ENCODE data around the gene PPA1. TPM values are rescaled to one million over a fixed set of nuclear protein-coding genes. Genes with fewer than 3 reads are reported as not detected.

PPA1 gene
- total and polyA plus RNA-seq, 8 donors, result 18.1 to 217 (median 125) TPM

DNA sequence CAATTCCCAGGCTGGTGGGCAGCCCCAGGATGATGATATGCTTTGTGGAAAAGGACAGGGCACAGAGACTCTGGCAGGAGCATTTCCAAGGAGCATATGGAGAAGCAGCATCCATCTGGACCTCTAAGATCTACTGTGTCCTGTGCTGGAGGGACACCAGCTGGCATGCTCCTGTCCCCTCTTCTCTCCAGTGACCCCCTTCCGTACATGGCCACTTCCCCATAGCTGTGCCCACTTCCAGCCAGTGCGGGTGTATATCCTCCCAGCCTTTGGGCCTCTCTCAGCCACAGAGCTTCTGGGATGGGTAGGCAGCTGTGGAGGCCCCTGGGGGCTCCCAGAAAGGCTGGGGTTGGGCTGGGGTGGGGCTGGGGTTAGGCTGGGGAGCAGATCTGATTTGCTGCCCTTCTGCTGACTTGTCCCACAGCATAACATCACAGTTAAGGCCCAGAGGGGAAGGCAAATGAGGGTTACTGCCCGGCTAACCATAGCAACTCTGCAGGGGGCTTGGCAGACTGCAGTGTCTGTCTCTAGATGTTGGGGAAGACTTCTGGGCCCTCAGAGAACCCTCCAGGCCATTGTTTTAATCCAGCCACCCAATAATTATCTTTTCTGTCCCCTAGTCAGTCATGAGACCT, 44.3 kb upstream of the PPA1 start:
- intact Hi-C loops (cut with DNase I; ENCODE audit: low total_unique reads), result no loop called here
- no peak for TF ChIP-seq POLR2AphosphoS5 (IDR thresholded peaks at IDR 0.05)
- Histone ChIP-seq H3K36me3 (no peaks in the 10 kb centered on the region), H3K4me3 (no peak overlapping the region), H3K27me3 (peaks cover 0 to 15% (median 0%) of the 10 kb centered on the region in 3 donors), H3K4me1 (peaks cover 0 to 10% (median 8%) of the 10 kb centered on the region in 4 donors), H3K27ac (no peak overlapping the region), H3K9me3 (peaks cover 0 to 8% (median 4%) of the 10 kb centered on the region in 4 donors)
- 83 to 88% (median 87%) methylated on average over 3 of the region's 3 CpGs for WGBS, 5 donors
- DNase-seq, result no peak

DNA sequence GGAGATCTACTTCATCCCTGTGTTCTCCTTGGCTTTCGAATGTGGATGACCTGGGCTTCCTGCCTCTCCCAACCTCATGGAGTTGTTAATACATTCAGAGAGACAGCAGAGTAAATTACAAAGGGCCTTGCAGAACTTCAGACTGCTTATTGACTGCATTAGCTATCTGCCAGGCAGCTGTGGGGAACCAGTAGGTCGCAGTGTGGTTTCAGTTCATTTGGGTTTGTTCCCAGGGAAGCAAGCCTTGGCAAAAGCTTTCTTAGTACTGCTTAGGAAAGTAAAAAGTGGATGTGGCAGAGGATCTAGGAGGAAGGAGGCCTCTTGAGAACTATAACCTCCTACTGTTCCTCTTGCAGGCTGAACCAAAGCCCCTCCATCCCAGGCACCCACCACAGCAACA, 41.4 kb upstream of the PPA1 start:
- no peak overlapping the region for H3K4me3 ChIP-seq
- H3K27me3 ChIP-seq, result no peaks in the 10 kb centered on the region
- H3K27ac ChIP-seq, result no peak overlapping the region
- peaks cover 0 to 13% (median 11%) of the 10 kb centered on the region in 4 donors for H3K4me1 ChIP-seq
- intact Hi-C loops (cut with DNase I; ENCODE audit: low total_unique reads), result loop anchor here (2.0 kb wide), 1 partner anchor 22 kb away; no protein-coding TSS in a partner anchor
- 48 to 65% (median 61%) methylated on average over 2 of the region's 2 CpGs for WGBS, 5 donors
- TF ChIP-seq POLR2AphosphoS5 (IDR thresholded peaks at IDR 0.05) (no peak), POLR2A (IDR thresholded peaks at IDR 0.05) (no peak), EP300 (IDR thresholded peaks at IDR 0.05) (no peak)
- TF ChIP-seq, protein P1, sequence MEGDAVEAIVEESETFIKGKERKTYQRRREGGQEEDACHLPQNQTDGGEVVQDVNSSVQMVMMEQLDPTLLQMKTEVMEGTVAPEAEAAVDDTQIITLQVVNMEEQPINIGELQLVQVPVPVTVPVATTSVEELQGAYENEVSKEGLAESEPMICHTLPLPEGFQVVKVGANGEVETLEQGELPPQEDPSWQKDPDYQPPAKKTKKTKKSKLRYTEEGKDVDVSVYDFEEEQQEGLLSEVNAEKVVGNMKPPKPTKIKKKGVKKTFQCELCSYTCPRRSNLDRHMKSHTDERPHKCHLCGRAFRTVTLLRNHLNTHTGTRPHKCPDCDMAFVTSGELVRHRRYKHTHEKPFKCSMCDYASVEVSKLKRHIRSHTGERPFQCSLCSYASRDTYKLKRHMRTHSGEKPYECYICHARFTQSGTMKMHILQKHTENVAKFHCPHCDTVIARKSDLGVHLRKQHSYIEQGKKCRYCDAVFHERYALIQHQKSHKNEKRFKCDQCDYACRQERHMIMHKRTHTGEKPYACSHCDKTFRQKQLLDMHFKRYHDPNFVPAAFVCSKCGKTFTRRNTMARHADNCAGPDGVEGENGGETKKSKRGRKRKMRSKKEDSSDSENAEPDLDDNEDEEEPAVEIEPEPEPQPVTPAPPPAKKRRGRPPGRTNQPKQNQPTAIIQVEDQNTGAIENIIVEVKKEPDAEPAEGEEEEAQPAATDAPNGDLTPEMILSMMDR (IDR thresholded peaks at IDR 0.05), result no peak
- H3K36me3 ChIP-seq, result no peaks in the 10 kb centered on the region
- H3K9me3 ChIP-seq, result peaks cover 0 to 8% (median 4%) of the 10 kb centered on the region in 4 donors
- DNase-seq, result no peak

DNA sequence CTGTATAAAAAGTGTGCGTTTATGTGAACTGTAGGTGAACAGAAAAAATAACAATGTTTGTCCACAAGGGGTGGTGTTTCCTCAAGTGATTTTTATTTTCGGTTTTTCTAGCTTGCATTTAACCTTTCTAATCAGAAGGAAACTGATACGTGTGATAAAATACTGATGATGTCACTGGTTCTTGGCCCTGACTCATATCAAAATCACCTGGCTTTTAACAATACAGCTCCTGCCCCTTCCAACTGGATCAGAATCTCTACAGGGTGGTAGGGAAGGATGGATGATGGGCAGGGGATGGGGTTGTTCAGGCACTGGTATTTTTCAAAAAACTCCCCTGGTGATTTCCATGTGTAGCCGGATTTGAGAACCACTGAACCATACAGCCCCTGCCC, 39.7 kb upstream of the PPA1 start:
- Histone ChIP-seq H3K27ac (peak overlapping the region in 2 of 5 donors; percentile 5 to 27), H3K36me3 (no peaks in the 10 kb centered on the region), H3K9me3 (peaks cover 0 to 8% (median 4%) of the 10 kb centered on the region in 4 donors), H3K27me3 (no peaks in the 10 kb centered on the region), H3K4me1 (peaks cover 0 to 13% (median 11%) of the 10 kb centered on the region in 4 donors), H3K4me3 (peak overlapping the region in 1 of 4 donors; percentile 10)
- 9 to 19% (median 17%) methylated on average over 4 of the region's 4 CpGs for WGBS, 5 donors
- TF ChIP-seq POLR2A (IDR thresholded peaks at IDR 0.05), result no peak
- no peak for TF ChIP-seq EP300 (IDR thresholded peaks at IDR 0.05)
- peak in 2 of 3 donors; percentile 7 to 17 for TF ChIP-seq POLR2AphosphoS5 (IDR thresholded peaks at IDR 0.05)
- TF ChIP-seq, protein P1 (IDR thresholded peaks at IDR 0.05), result peak in 5 of 7 experiments; percentile 35 to 73 (median 47)
- intact Hi-C loops (cut with DNase I; ENCODE audit: low total_unique reads), result no loop called here
- peak in 1 of 2 donors; percentile 71 for DNase-seq

DNA sequence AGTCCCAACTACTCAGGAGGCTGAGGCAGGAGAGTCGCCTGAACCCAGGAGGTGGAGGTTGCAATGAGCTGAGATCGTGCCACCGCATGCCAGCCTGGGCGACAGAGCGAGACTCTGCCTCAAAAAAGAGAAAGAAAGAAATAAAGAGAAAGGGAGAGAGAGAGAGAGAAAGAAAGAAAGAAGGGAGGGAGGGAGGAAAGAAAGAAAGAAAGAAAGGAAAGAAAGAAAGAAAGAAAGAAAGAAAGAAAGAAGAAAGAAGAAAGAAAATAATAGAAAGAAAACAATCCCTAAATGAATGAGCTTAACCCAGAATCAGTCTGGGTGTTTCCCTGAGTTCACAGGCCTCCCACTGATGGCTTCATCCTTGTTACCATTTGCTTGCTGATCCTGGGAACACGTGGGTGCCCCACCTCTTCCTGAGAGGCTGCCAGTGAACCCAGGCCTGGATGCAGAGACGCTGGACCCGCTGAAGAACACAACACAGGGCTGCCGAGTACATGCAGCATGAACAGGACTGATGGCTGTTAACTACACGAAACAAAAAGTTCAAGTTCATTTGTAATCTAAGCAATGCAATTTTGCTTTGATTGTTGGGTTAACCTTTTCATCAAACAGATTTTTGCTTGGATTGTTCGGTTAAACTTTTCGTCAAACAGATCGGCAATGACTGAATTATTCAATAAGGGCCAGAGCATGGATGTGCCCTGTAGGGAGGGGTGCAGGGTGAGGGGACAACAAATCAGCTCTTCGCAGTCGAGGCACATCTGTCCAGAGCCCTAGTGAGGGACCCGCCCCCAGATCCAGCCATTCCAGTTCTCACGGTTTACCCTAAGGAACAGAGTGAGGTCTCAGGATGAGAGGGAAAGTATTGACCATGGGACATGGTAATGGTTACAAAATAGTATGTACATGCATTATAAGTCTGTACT, 39.0 kb upstream of the PPA1 start:
- Histone ChIP-seq H3K4me1 (peaks cover 0 to 13% (median 11%) of the 10 kb centered on the region in 4 donors), H3K36me3 (no peaks in the 10 kb centered on the region), H3K9me3 (peaks cover 0 to 8% (median 4%) of the 10 kb centered on the region in 4 donors), H3K27me3 (no peaks in the 10 kb centered on the region), H3K27ac (peak overlapping the region in 2 of 5 donors; percentile 5 to 27), H3K4me3 (peak overlapping the region in 1 of 4 donors; percentile 10)
- peak; percentile 42 to 46 for DNase-seq
- intact Hi-C loops (cut with DNase I; ENCODE audit: low total_unique reads), result no loop called here
- WGBS, 5 donors, result 48 to 62% (median 58%) methylated on average over 17 of the region's 17 CpGs
- TF ChIP-seq POLR2A (IDR thresholded peaks at IDR 0.05), result no peak
- TF ChIP-seq, protein P1 (IDR thresholded peaks at IDR 0.05), result no peak
- no peak for TF ChIP-seq EP300 (IDR thresholded peaks at IDR 0.05)
- no peak for TF ChIP-seq POLR2AphosphoS5 (IDR thresholded peaks at IDR 0.05)

Measured in stomach (tissue), 9 donors.